Subcutaneous abdominal adipose tissue (tissue), 5 donors: ENCODE results near the gene HOMEZ.
A peak's percentile ranks its signal among the peaks of the same experiment; 100 is the strongest.

Experiments
- H3K27ac ChIP-seq: one replicate; pipeline ENCODE4 v1.7.0; 2013; ENCODE audit warnings: low read depth, mild to moderate bottlenecking, inconsistent platforms, low read length, moderate library complexity
- H3K27me3 ChIP-seq, 5 donors: one replicate each; pipeline ENCODE4 v1.7.0; 2013; ENCODE audit warnings: low read length in 5 of 5, inconsistent platforms in 1 of 5; ENCODE audit not compliant: control insufficient read depth in 5 of 5, insufficient read depth in 4 of 5
- H3K36me3 ChIP-seq, 5 donors: one replicate each; pipeline ENCODE4 v1.7.0; 2013; ENCODE audit warnings: low read length in 5 of 5; ENCODE audit not compliant: control insufficient read depth in 5 of 5, insufficient read depth in 5 of 5
- H3K4me1 ChIP-seq, 5 donors: one replicate each; pipeline ENCODE4 v1.7.0; 2013; ENCODE audit warnings: low read length in 5 of 5, mild to moderate bottlenecking in 3 of 5, moderate library complexity in 1 of 5; ENCODE audit not compliant: control insufficient read depth in 5 of 5, insufficient read depth in 5 of 5
- H3K4me3 ChIP-seq, 5 donors: one replicate each; pipeline ENCODE4 v1.7.0; 2013; ENCODE audit warnings: low read length in 5 of 5, low read depth in 1 of 5
- H3K9ac ChIP-seq, 5 donors: one replicate each; pipeline ENCODE4 v1.7.0; 2013; ENCODE audit warnings: low read length in 5 of 5, mild to moderate bottlenecking in 4 of 5, moderate library complexity in 3 of 5
- H3K9me3 ChIP-seq, 5 donors: one replicate each; pipeline ENCODE4 v1.7.0; 2013; ENCODE audit warnings: low read length in 5 of 5; ENCODE audit not compliant: control insufficient read depth in 5 of 5
- donor health status: healthy.
- donor health status: healthy.
- donor health status: healthy.
- donor health status: healthy.
- donor health status: healthy.

HOMEZ gene

GRCh38 chr14:23322568-23323517 lies 36.9 kb upstream of the HOMEZ start:
- H3K4me1 ChIP-seq: peaks cover 2 to 25% (median 24%) of the 10 kb centered on the region in 5 donors
- peak overlapping the region; percentile 80 to 93 (median 81) for H3K4me3 ChIP-seq
- peaks cover 0 to 2% (median 0%) of the 10 kb centered on the region in 5 donors for H3K27me3 ChIP-seq
- H3K36me3 ChIP-seq: peaks cover 15 to 29% (median 24%) of the 10 kb centered on the region in 5 donors
- peak overlapping the region; percentile 76 to 93 (median 82) for H3K9ac ChIP-seq
- H3K27ac ChIP-seq: peak overlapping the region; percentile 81
- H3K9me3 ChIP-seq: no peaks in the 10 kb centered on the region

GRCh38 chr14:23321572-23322547 lies 35.9 kb upstream of the HOMEZ start:
- Histone ChIP-seq H3K4me3 (peak overlapping the region; percentile 80 to 93 (median 81)), H3K27ac (peak overlapping the region; percentile 81), H3K27me3 (peaks cover 0 to 2% (median 0%) of the 10 kb centered on the region in 5 donors), H3K4me1 (peaks cover 2 to 25% (median 24%) of the 10 kb centered on the region in 5 donors), H3K9ac (peak overlapping the region; percentile 76 to 93 (median 82)), H3K36me3 (peaks cover 15 to 31% (median 24%) of the 10 kb centered on the region in 5 donors), H3K9me3 (no peaks in the 10 kb centered on the region)

- peaks cover 2 to 25% (median 24%) of the 10 kb centered on the region in 5 donors for H3K4me1 ChIP-seq
- H3K9me3 ChIP-seq: no peaks in the 10 kb centered on the region
- H3K36me3 ChIP-seq: peaks cover 13 to 31% (median 24%) of the 10 kb centered on the region in 5 donors
- H3K27me3 ChIP-seq: peaks cover 0 to 2% (median 0%) of the 10 kb centered on the region in 5 donors
- H3K9ac ChIP-seq: peak within 1 kb of the TSS; percentile 76 to 93 (median 82)
- peak within 1 kb of the TSS; percentile 97 for H3K27ac ChIP-seq
- H3K4me3 ChIP-seq: peak within 1 kb of the TSS; percentile 80 to 93 (median 81)
These were observed 34.9 kb upstream of the HOMEZ start, which contains the start of gene PABPN1 for GRCh38 chr14:23320584-23321571. Gene PABPN1, plus strand, starts transcription at chr14:23321457. Its CDS starts 13 bp downstream, at chr14:23321470.

- H3K9me3 ChIP-seq: no peaks in the 10 kb centered on the region
- H3K27me3 ChIP-seq: peaks cover 0 to 2% (median 0%) of the 10 kb centered on the region in 5 donors
- peaks cover 13 to 23% (median 19%) of the 10 kb centered on the region in 5 donors for H3K36me3 ChIP-seq
- H3K9ac ChIP-seq: peak overlapping the region; percentile 7 to 82 (median 64)
- peak overlapping the region; percentile 97 for H3K27ac ChIP-seq
- peaks cover 2 to 25% (median 24%) of the 10 kb centered on the region in 5 donors for H3K4me1 ChIP-seq
- peak overlapping the region; percentile 53 to 79 (median 69) for H3K4me3 ChIP-seq
These were observed 34.0 kb upstream of the HOMEZ start for GRCh38 chr14:23319746-23320583.

- no peak overlapping the region for H3K27ac ChIP-seq
- H3K36me3 ChIP-seq: peaks cover 0 to 5% (median 5%) of the 10 kb centered on the region in 5 donors
- H3K27me3 ChIP-seq: peaks cover 0 to 2% (median 0%) of the 10 kb centered on the region in 5 donors
- peaks cover 0 to 10% (median 7%) of the 10 kb centered on the region in 5 donors for H3K4me1 ChIP-seq
- H3K9ac ChIP-seq: no peak overlapping the region
- no peak overlapping the region for H3K4me3 ChIP-seq
- H3K9me3 ChIP-seq: no peaks in the 10 kb centered on the region
These were observed 30.4 kb upstream of the HOMEZ start for GRCh38 chr14:23316300-23316699.

GRCh38 chr14:23310546-23310945 lies 24.6 kb upstream of the HOMEZ start:
- Histone ChIP-seq H3K4me3 (no peak overlapping the region), H3K9me3 (no peaks in the 10 kb centered on the region), H3K27me3 (no peaks in the 10 kb centered on the region), H3K27ac (no peak overlapping the region), H3K36me3 (peaks cover 5 to 30% (median 25%) of the 10 kb centered on the region in 5 donors), H3K4me1 (peaks cover 14 to 51% (median 47%) of the 10 kb centered on the region in 5 donors), H3K9ac (peak overlapping the region in 1 of 5 donors; percentile 39)

GRCh38 chr14:23308721-23309445 lies 23.0 kb upstream of the HOMEZ start:
- no peak overlapping the region for H3K27ac ChIP-seq
- peak overlapping the region in 3 of 5 donors; percentile 4 to 99 (median 24) for H3K9ac ChIP-seq
- H3K27me3 ChIP-seq: no peaks in the 10 kb centered on the region
- peak overlapping the region in 1 of 5 donors; percentile 85 for H3K4me3 ChIP-seq
- peaks cover 5 to 30% (median 25%) of the 10 kb centered on the region in 5 donors for H3K36me3 ChIP-seq
- H3K9me3 ChIP-seq: no peaks in the 10 kb centered on the region
- H3K4me1 ChIP-seq: peaks cover 14 to 54% (median 48%) of the 10 kb centered on the region in 5 donors
